Measurements from ENCODE around the gene GRB2. TPM values are rescaled to one million over a fixed set of nuclear protein-coding genes. Genes with fewer than 3 reads are reported as not detected.
"Not testable (repeated sequence)": the region's sequence is repeated elsewhere in the genome, so short reads cannot be mapped to it uniquely, and the experiment has no call there.

The GRB2 gene
- total and polyA plus RNA-seq, 2 donors = 63.1 to 93.9 TPM

GRCh38 chr17:75346906-75347305, 58.6 kb downstream of the GRB2 start:
- no peak overlapping the region for H3K27ac ChIP-seq (ENCODE audit: low read depth)
- WGBS = 60% methylated on average over 6 of the region's 6 CpGs
- no peak overlapping the region for H3K4me3 ChIP-seq (ENCODE audit: low read depth, low read length)
- DNase-seq (ENCODE audit: extremely low spot score) = no peak
- H3K4me1 ChIP-seq (ENCODE audit: insufficient read depth) = no peaks in the 10 kb centered on the region
- no peaks in the 10 kb centered on the region for H3K36me3 ChIP-seq (ENCODE audit: insufficient read depth)

GRCh38 chr17:75346368-75346767, 59.1 kb downstream of the GRB2 start:
- DNase-seq (ENCODE audit: extremely low spot score); H3K4me1 ChIP-seq (ENCODE audit: insufficient read depth); H3K4me3 ChIP-seq (ENCODE audit: low read depth, low read length); H3K36me3 ChIP-seq (ENCODE audit: insufficient read depth); H3K27ac ChIP-seq (ENCODE audit: low read depth): not testable (repeated sequence)
- WGBS = 88% methylated on average over 9 of the region's 9 CpGs

GRCh38 chr17:75345514-75346167, 59.8 kb downstream of the GRB2 start:
- DNase-seq (ENCODE audit: extremely low spot score) = no peak
- Histone ChIP-seq H3K36me3 (ENCODE audit: insufficient read depth) (no peaks in the 10 kb centered on the region), H3K27ac (ENCODE audit: low read depth) (no peak overlapping the region), H3K4me3 (ENCODE audit: low read depth, low read length) (no peak overlapping the region), H3K4me1 (ENCODE audit: insufficient read depth) (no peaks in the 10 kb centered on the region)
- 44% methylated on average over 8 of the region's 8 CpGs for WGBS

- no peak for DNase-seq (ENCODE audit: extremely low spot score)
- Histone ChIP-seq H3K27ac (ENCODE audit: low read depth) (no peak overlapping the region), H3K4me1 (ENCODE audit: insufficient read depth) (no peaks in the 10 kb centered on the region), H3K4me3 (ENCODE audit: low read depth, low read length) (no peak overlapping the region), H3K36me3 (ENCODE audit: insufficient read depth) (no peaks in the 10 kb centered on the region)
- 83% methylated on average over 5 of the region's 5 CpGs for WGBS
Measured at GRCh38 chr17:75344666-75345065, 60.8 kb downstream of the GRB2 start.

GRCh38 chr17:75342996-75343395, 62.5 kb downstream of the GRB2 start:
- 73% methylated on average over 3 of the region's 3 CpGs for WGBS
- no peak for DNase-seq (ENCODE audit: extremely low spot score)
- H3K4me3 ChIP-seq (ENCODE audit: low read depth, low read length) = no peak overlapping the region
- H3K36me3 ChIP-seq (ENCODE audit: insufficient read depth) = no peaks in the 10 kb centered on the region
- no peak overlapping the region for H3K27ac ChIP-seq (ENCODE audit: low read depth)
- H3K4me1 ChIP-seq (ENCODE audit: insufficient read depth) = no peaks in the 10 kb centered on the region

- no peak for DNase-seq (ENCODE audit: extremely low spot score)
- Histone ChIP-seq H3K36me3 (ENCODE audit: insufficient read depth) (no peaks in the 10 kb centered on the region), H3K27ac (ENCODE audit: low read depth) (no peak overlapping the region), H3K4me1 (ENCODE audit: insufficient read depth) (no peaks in the 10 kb centered on the region), H3K4me3 (ENCODE audit: low read depth, low read length) (no peak overlapping the region)
- 82% methylated on average over 9 of the region's 9 CpGs for WGBS
Measured at GRCh38 chr17:75341784-75342486, 63.5 kb downstream of the GRB2 start.

GRCh38 chr17:75340631-75341030, 64.8 kb downstream of the GRB2 start:
- no peak overlapping the region for H3K4me3 ChIP-seq (ENCODE audit: low read depth, low read length)
- DNase-seq (ENCODE audit: extremely low spot score) = no peak
- no peak overlapping the region for H3K27ac ChIP-seq (ENCODE audit: low read depth)
- 74% methylated on average over 5 of the region's 5 CpGs for WGBS
- H3K4me1 ChIP-seq (ENCODE audit: insufficient read depth) = no peaks in the 10 kb centered on the region
- no peaks in the 10 kb centered on the region for H3K36me3 ChIP-seq (ENCODE audit: insufficient read depth)

GRCh38 chr17:75339971-75340370, 65.5 kb downstream of the GRB2 start:
- WGBS = 96% methylated on average over 3 of the region's 3 CpGs
- no peaks in the 10 kb centered on the region for H3K4me1 ChIP-seq (ENCODE audit: insufficient read depth)
- H3K4me3 ChIP-seq (ENCODE audit: low read depth, low read length) = no peak overlapping the region
- DNase-seq (ENCODE audit: extremely low spot score) = no peak
- no peak overlapping the region for H3K27ac ChIP-seq (ENCODE audit: low read depth)
- H3K36me3 ChIP-seq (ENCODE audit: insufficient read depth) = no peaks in the 10 kb centered on the region

- no peaks in the 10 kb centered on the region for H3K36me3 ChIP-seq (ENCODE audit: insufficient read depth)
- no peak for DNase-seq (ENCODE audit: extremely low spot score)
- H3K27ac ChIP-seq (ENCODE audit: low read depth) = no peak overlapping the region
- no peaks in the 10 kb centered on the region for H3K4me1 ChIP-seq (ENCODE audit: insufficient read depth)
- H3K4me3 ChIP-seq (ENCODE audit: low read depth, low read length) = no peak overlapping the region
- 43% methylated on average over 6 of the region's 6 CpGs for WGBS
Measured at GRCh38 chr17:75338335-75338734, 67.1 kb downstream of the GRB2 start.

- WGBS = 83% methylated on average over 3 of the region's 3 CpGs
- Histone ChIP-seq H3K4me3 (ENCODE audit: low read depth, low read length) (no peak overlapping the region), H3K36me3 (ENCODE audit: insufficient read depth) (no peaks in the 10 kb centered on the region), H3K27ac (ENCODE audit: low read depth) (no peak overlapping the region), H3K4me1 (ENCODE audit: insufficient read depth) (no peaks in the 10 kb centered on the region)
- DNase-seq (ENCODE audit: extremely low spot score) = no peak
Measured at GRCh38 chr17:75335315-75335714, 70.2 kb downstream of the GRB2 start.

GRCh38 chr17:75334723-75335122, 70.8 kb downstream of the GRB2 start:
- Histone ChIP-seq H3K4me1 (ENCODE audit: insufficient read depth) (no peaks in the 10 kb centered on the region), H3K4me3 (ENCODE audit: low read depth, low read length) (no peak overlapping the region), H3K36me3 (ENCODE audit: insufficient read depth) (no peaks in the 10 kb centered on the region), H3K27ac (ENCODE audit: low read depth) (no peak overlapping the region)
- no peak for DNase-seq (ENCODE audit: extremely low spot score)
- WGBS = 98% methylated on average over 3 of the region's 3 CpGs

- Histone ChIP-seq H3K36me3 (ENCODE audit: insufficient read depth) (no peaks in the 10 kb centered on the region), H3K4me1 (ENCODE audit: insufficient read depth) (no peaks in the 10 kb centered on the region), H3K4me3 (ENCODE audit: low read depth, low read length) (no peak overlapping the region), H3K27ac (ENCODE audit: low read depth) (no peak overlapping the region)
- DNase-seq (ENCODE audit: extremely low spot score) = no peak
- 78% methylated on average over 6 of the region's 6 CpGs for WGBS
Measured at GRCh38 chr17:75331671-75332070, 73.8 kb downstream of the GRB2 start.

GRCh38 chr17:75327757-75328156, 77.7 kb downstream of the GRB2 start:
- H3K36me3 ChIP-seq (ENCODE audit: insufficient read depth) = no peaks in the 10 kb centered on the region
- no peak overlapping the region for H3K4me3 ChIP-seq (ENCODE audit: low read depth, low read length)
- WGBS = 80% methylated on average over 2 of the region's 2 CpGs
- H3K27ac ChIP-seq (ENCODE audit: low read depth) = no peak overlapping the region
- no peaks in the 10 kb centered on the region for H3K4me1 ChIP-seq (ENCODE audit: insufficient read depth)
- DNase-seq (ENCODE audit: extremely low spot score) = no peak

- Histone ChIP-seq H3K36me3 (ENCODE audit: insufficient read depth) (peaks cover 2% of the 10 kb centered on the region), H3K4me3 (ENCODE audit: low read depth, low read length) (no peak overlapping the region), H3K27ac (ENCODE audit: low read depth) (no peak overlapping the region), H3K4me1 (ENCODE audit: insufficient read depth) (no peaks in the 10 kb centered on the region)
- WGBS = 54% methylated on average over 5 of the region's 5 CpGs
- DNase-seq (ENCODE audit: extremely low spot score) = no peak
Measured at GRCh38 chr17:75326226-75326848, 79.1 kb downstream of the GRB2 start.
